ENCODE results near the gene NRDC. TPM values are rescaled to one million over a fixed set of nuclear protein-coding genes. Genes with fewer than 3 reads are reported as not detected.
"Not testable (repeated sequence)": the region's sequence is repeated elsewhere in the genome, so short reads cannot be mapped to it uniquely, and the experiment has no call there.

The NRDC gene
- total and polyA plus RNA-seq, 4 donors: 47.7 to 115 (median 96.1) TPM

- intact Hi-C loops (cut with DNase I): no loop called here
Observed at GRCh38 chr1:51901151-51901550, 22.6 kb upstream of the NRDC start.

DNA sequence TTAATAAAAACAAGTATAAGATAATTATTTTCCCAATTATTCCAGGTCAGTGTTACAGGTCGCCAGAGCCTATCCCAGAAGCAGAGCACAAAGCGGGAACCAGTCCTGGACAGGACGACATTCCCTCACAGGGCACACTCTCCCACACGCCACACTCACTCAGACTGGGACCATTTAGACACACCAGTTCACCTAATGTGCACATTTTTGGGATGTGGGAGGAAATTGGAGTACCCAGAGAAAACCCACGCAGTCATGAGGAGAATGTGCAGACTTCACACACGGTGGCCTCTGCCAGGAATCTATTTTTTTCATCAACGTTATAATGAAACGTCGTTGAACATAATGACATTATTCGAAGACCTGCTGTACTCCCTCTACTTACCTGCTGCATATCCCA, 20.5 kb upstream of the NRDC start:
- no peaks in the 10 kb centered on the region for H3K9me3 ChIP-seq (ENCODE audit: control insufficient read depth, low read length)
- no peak for DNase-seq
- no peaks in the 10 kb centered on the region for H3K36me3 ChIP-seq (ENCODE audit: control insufficient read depth in 1 of 2, insufficient read depth in 2 of 2, low read length in 1 of 2)
- intact Hi-C loops (cut with DNase I): loop anchor here in 1 of 2 donors (5.0 kb wide), 1 partner anchor 103 kb away; no protein-coding TSS in a partner anchor
- no peak overlapping the region for H3K4me3 ChIP-seq (ENCODE audit: low read length in 2 of 2)
- H3K27ac ChIP-seq (ENCODE audit: low read depth in 1 of 2, low read length in 2 of 2): no peak overlapping the region
- no peak for ATAC-seq (ENCODE audit: low FRiP score)
- H3K4me1 ChIP-seq (ENCODE audit: control insufficient read depth in 1 of 2, insufficient read depth in 2 of 2, low read length in 2 of 2): no peaks in the 10 kb centered on the region
- WGBS, 2 donors: 59 to 62% methylated on average over 10 of the region's 10 CpGs
- no peaks in the 10 kb centered on the region for H3K27me3 ChIP-seq (ENCODE audit: control insufficient read depth in 1 of 2, insufficient read depth in 2 of 2, low read length in 1 of 2)

More at GRCh38 chr1:51901151-51901550, 22.6 kb upstream of the NRDC start:
- no peak for DNase-seq
- Histone ChIP-seq H3K27ac (ENCODE audit: low read depth in 1 of 2, low read length in 2 of 2) (no peak overlapping the region), H3K36me3 (ENCODE audit: control insufficient read depth in 1 of 2, insufficient read depth in 2 of 2, low read length in 1 of 2) (no peaks in the 10 kb centered on the region), H3K27me3 (ENCODE audit: control insufficient read depth in 1 of 2, insufficient read depth in 2 of 2, low read length in 1 of 2) (no peaks in the 10 kb centered on the region), H3K4me3 (ENCODE audit: low read length in 2 of 2) (no peak overlapping the region), H3K9me3 (ENCODE audit: control insufficient read depth, low read length) (no peaks in the 10 kb centered on the region), H3K4me1 (ENCODE audit: control insufficient read depth in 1 of 2, insufficient read depth in 2 of 2, low read length in 2 of 2) (no peaks in the 10 kb centered on the region)
- no peak for ATAC-seq (ENCODE audit: low FRiP score)
- 95 to 98% methylated on average over 4 of the region's 4 CpGs for WGBS, 2 donors

GRCh38 chr1:51898090-51898734, 19.7 kb upstream of the NRDC start:
- H3K4me3 ChIP-seq (ENCODE audit: low read length in 2 of 2): no peak overlapping the region
- no peaks in the 10 kb centered on the region for H3K4me1 ChIP-seq (ENCODE audit: control insufficient read depth in 1 of 2, insufficient read depth in 2 of 2, low read length in 2 of 2)
- H3K27me3 ChIP-seq (ENCODE audit: control insufficient read depth in 1 of 2, insufficient read depth in 2 of 2, low read length in 1 of 2): no peaks in the 10 kb centered on the region
- no peak overlapping the region for H3K27ac ChIP-seq (ENCODE audit: low read depth in 1 of 2, low read length in 2 of 2)
- no peaks in the 10 kb centered on the region for H3K36me3 ChIP-seq (ENCODE audit: control insufficient read depth in 1 of 2, insufficient read depth in 2 of 2, low read length in 1 of 2)
- intact Hi-C loops (cut with DNase I): loop anchor here in 1 of 2 donors (5.0 kb wide), 1 partner anchor 104 kb away; no protein-coding TSS in a partner anchor
- no peak for DNase-seq
- no peak for ATAC-seq (ENCODE audit: low FRiP score)
- 79 to 80% methylated on average over 6 of the region's 6 CpGs for WGBS, 2 donors
- no peaks in the 10 kb centered on the region for H3K9me3 ChIP-seq (ENCODE audit: control insufficient read depth, low read length)

- no peak for ATAC-seq (ENCODE audit: low FRiP score)
- Histone ChIP-seq H3K9me3 (ENCODE audit: control insufficient read depth, low read length) (no peaks in the 10 kb centered on the region), H3K4me1 (ENCODE audit: control insufficient read depth in 1 of 2, insufficient read depth in 2 of 2, low read length in 2 of 2) (no peaks in the 10 kb centered on the region), H3K27ac (ENCODE audit: low read depth in 1 of 2, low read length in 2 of 2) (no peak overlapping the region), H3K4me3 (ENCODE audit: low read length in 2 of 2) (no peak overlapping the region), H3K27me3 (ENCODE audit: control insufficient read depth in 1 of 2, insufficient read depth in 2 of 2, low read length in 1 of 2) (no peaks in the 10 kb centered on the region), H3K36me3 (ENCODE audit: control insufficient read depth in 1 of 2, insufficient read depth in 2 of 2, low read length in 1 of 2) (no peaks in the 10 kb centered on the region)
- intact Hi-C loops (cut with DNase I): loop anchor here (2.0 to 5.0 kb wide), 2 partner anchors 105 to 107 kb away; no protein-coding TSS in a partner anchor
- DNase-seq: no peak
Observed at GRCh38 chr1:51897699-51898031, 19.1 kb upstream of the NRDC start.

DNA sequence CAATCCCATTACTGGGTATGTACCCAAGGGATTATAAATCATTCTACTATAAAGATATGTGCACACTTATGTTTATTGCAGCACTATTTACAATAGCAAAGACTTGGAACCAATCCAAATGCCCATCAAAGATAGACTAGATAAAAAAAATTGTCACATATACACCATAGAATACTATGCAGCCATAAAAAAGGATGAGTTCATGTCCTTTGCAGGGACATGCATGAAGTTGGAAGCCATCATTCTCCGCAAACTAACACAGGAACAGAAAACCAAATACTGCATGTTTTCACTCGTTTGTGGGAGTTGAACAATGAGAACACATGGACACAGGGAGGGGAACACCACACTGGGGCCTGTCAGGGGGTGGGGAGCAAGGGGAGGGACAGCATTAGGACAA, 16.2 kb upstream of the NRDC start:
- not testable (repeated sequence) for H3K27ac ChIP-seq (ENCODE audit: low read depth in 1 of 2, low read length in 2 of 2); DNase-seq; H3K9me3 ChIP-seq (ENCODE audit: control insufficient read depth, low read length); H3K27me3 ChIP-seq (ENCODE audit: control insufficient read depth in 1 of 2, insufficient read depth in 2 of 2, low read length in 1 of 2); ATAC-seq (ENCODE audit: low FRiP score); H3K36me3 ChIP-seq (ENCODE audit: control insufficient read depth in 1 of 2, insufficient read depth in 2 of 2, low read length in 1 of 2); H3K4me1 ChIP-seq (ENCODE audit: control insufficient read depth in 1 of 2, insufficient read depth in 2 of 2, low read length in 2 of 2); H3K4me3 ChIP-seq (ENCODE audit: low read length in 2 of 2)
- 78 to 86% methylated on average over 2 of the region's 2 CpGs for WGBS, 2 donors
- intact Hi-C loops (cut with DNase I): loop anchor here in 1 of 2 donors (5.0 kb wide), 1 partner anchor 108 kb away; no protein-coding TSS in a partner anchor

GRCh38 chr1:51878308-51878615, 265 bp downstream of the NRDC start:
- DNase-seq (no peak), ATAC-seq (ENCODE audit: low FRiP score) (peak; percentile 16)
- Histone ChIP-seq H3K27ac (ENCODE audit: low read depth in 1 of 2, low read length in 2 of 2) (peak overlapping the region; percentile 50 to 85), H3K4me3 (ENCODE audit: low read length in 2 of 2) (peak overlapping the region; percentile 48 to 77), H3K27me3 (ENCODE audit: control insufficient read depth in 1 of 2, insufficient read depth in 2 of 2, low read length in 1 of 2) (no peaks in the 10 kb centered on the region), H3K36me3 (ENCODE audit: control insufficient read depth in 1 of 2, insufficient read depth in 2 of 2, low read length in 1 of 2) (no peaks in the 10 kb centered on the region), H3K9me3 (ENCODE audit: control insufficient read depth, low read length) (no peaks in the 10 kb centered on the region), H3K4me1 (ENCODE audit: control insufficient read depth in 1 of 2, insufficient read depth in 2 of 2, low read length in 2 of 2) (peaks cover 0 to 5% of the 10 kb centered on the region in 2 donors)
- 0% methylated on average over 17 of the region's 17 CpGs for WGBS, 2 donors
- intact Hi-C loops (cut with DNase I): no loop called here

- Histone ChIP-seq H3K27ac (ENCODE audit: low read depth in 1 of 2, low read length in 2 of 2) (peak overlapping the region; percentile 50 to 85), H3K27me3 (ENCODE audit: control insufficient read depth in 1 of 2, insufficient read depth in 2 of 2, low read length in 1 of 2) (no peaks in the 10 kb centered on the region), H3K4me1 (ENCODE audit: control insufficient read depth in 1 of 2, insufficient read depth in 2 of 2, low read length in 2 of 2) (peaks cover 0 to 5% of the 10 kb centered on the region in 2 donors), H3K4me3 (ENCODE audit: low read length in 2 of 2) (peak overlapping the region; percentile 48 to 77), H3K9me3 (ENCODE audit: control insufficient read depth, low read length) (no peaks in the 10 kb centered on the region), H3K36me3 (ENCODE audit: control insufficient read depth in 1 of 2, insufficient read depth in 2 of 2, low read length in 1 of 2) (no peaks in the 10 kb centered on the region)
- intact Hi-C loops (cut with DNase I): no loop called here
- WGBS, 2 donors: 10 to 11% methylated on average over 21 of the region's 21 CpGs
- ATAC-seq (ENCODE audit: low FRiP score) (peak; percentile 22), DNase-seq (peak in 1 of 2 donors; percentile 50)
Observed at GRCh38 chr1:51877434-51878307, 856 bp downstream of the NRDC start.

DNA sequence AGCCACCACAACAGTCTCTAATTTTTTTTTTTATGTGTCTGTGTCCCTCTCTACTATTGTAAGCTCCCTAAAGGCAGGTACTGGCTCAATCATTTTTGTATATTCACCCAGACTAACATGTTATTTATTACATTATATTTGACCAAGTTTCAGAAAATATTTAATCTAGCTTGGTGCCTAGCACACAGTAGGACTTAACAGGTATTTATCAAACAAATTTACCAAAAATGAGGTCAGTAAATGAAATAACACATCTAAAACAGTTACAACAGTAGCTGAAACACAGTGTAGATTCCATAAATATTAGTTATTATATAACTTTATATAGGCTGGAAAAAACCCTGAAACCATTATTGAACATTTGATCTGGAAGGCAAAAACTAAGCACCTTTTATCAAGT, 2.7 kb downstream of the NRDC start:
- intact Hi-C loops (cut with DNase I): no loop called here
- no peak overlapping the region for H3K27ac ChIP-seq (ENCODE audit: low read depth in 1 of 2, low read length in 2 of 2)
- H3K36me3 ChIP-seq (ENCODE audit: control insufficient read depth in 1 of 2, insufficient read depth in 2 of 2, low read length in 1 of 2): no peaks in the 10 kb centered on the region
- no peak for DNase-seq
- ATAC-seq (ENCODE audit: low FRiP score): no peak
- H3K4me1 ChIP-seq (ENCODE audit: control insufficient read depth in 1 of 2, insufficient read depth in 2 of 2, low read length in 2 of 2): peaks cover 0 to 5% of the 10 kb centered on the region in 2 donors
- no peaks in the 10 kb centered on the region for H3K9me3 ChIP-seq (ENCODE audit: control insufficient read depth, low read length)
- no peak overlapping the region for H3K4me3 ChIP-seq (ENCODE audit: low read length in 2 of 2)
- no peaks in the 10 kb centered on the region for H3K27me3 ChIP-seq (ENCODE audit: control insufficient read depth in 1 of 2, insufficient read depth in 2 of 2, low read length in 1 of 2)
